Activated CD4-positive, alpha-beta T cell treated with anti-CD3 and anti-CD28 coated beads, Interleukin-2, amount 10 ng/mL, durations not matched to agents 7 days and 5 days (primary cell): ENCODE results near the gene MAPKAPK3. TPM values are rescaled to one million over a fixed set of nuclear protein-coding genes. Genes with fewer than 3 reads are reported as not detected.

Source experiments
- CTCF ChIA-PET: fragments of 350-600 bp; sonication (Branson Sonifier 250); formaldehyde crosslinking; loops from one replicate; lab custom pipeline; 2021; ENCODE audit warnings: antibody characterized with exemption; lab: Charles Lee
- POLR2A ChIA-PET: fragments of 350-600 bp; sonication (Branson Sonifier 250); formaldehyde crosslinking; loops from one replicate; lab custom pipeline; 2021; ENCODE audit warnings: antibody characterized with exemption; lab: Charles Lee
- DNase-seq: peaks from one replicate; pipeline ENCODE4 v3.0.0-alpha.2; 2020
- H3K27ac Mint-ChIP-seq: one replicate; pipeline ENCODE4 v1.8.0; 2021; ENCODE audit warnings: mild to moderate bottlenecking, moderate library complexity, mixed read lengths
- H3K27me3 Mint-ChIP-seq: one replicate; pipeline ENCODE4 v1.8.0; 2021; ENCODE audit warnings: mixed read lengths
- H3K36me3 Mint-ChIP-seq: one replicate; pipeline ENCODE4 v1.8.0; 2021; ENCODE audit warnings: low read depth, mixed read lengths
- H3K4me1 Mint-ChIP-seq: one replicate; pipeline ENCODE4 v1.8.0; 2021; ENCODE audit warnings: mixed read lengths
- H3K4me3 Mint-ChIP-seq: one replicate; pipeline ENCODE4 v1.8.0; 2021; ENCODE audit warnings: mild to moderate bottlenecking, moderate library complexity, mixed read lengths
- H3K9me3 Mint-ChIP-seq: one replicate; pipeline ENCODE4 v1.8.0; 2021; ENCODE audit warnings: mixed read lengths
- total RNA-seq, 2 experiments: library from RNA; stranded (reverse); gene quantifications; one replicate each; pipeline ENCODE4 v1.2.3, GENCODE V29; 2021

Gene MAPKAPK3
- total RNA-seq, 2 experiments from 2014 or later: 135 to 140 TPM

DNA sequence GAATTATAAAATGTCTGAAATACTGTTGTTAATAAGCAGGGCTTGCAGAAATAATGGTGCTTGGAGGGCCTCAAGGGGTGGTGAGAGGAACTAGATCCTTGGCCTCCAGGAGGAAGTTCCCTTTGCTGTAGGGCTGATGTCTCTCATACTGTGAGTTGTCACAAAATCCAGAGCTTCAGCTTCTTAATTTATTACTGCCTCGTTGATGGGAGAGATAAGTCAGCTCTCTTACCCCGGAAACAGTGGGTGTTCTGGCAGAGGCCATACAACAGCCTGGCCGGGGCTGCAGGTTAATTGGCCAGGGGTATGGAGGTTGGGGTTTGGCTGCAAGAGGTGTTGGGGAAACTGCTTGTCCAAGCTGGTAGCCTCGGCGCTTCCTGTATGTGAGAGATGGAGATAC is 15.5 kb downstream of the MAPKAPK3 start:
- CTCF ChIA-PET: interaction anchor here (0.8 to 5.8 kb wide), 7 partner anchors 9 to 740 kb away, joined by 3 to 33 read pairs (median 6); partner anchors contain the start of gene MAPKAPK3

DNA sequence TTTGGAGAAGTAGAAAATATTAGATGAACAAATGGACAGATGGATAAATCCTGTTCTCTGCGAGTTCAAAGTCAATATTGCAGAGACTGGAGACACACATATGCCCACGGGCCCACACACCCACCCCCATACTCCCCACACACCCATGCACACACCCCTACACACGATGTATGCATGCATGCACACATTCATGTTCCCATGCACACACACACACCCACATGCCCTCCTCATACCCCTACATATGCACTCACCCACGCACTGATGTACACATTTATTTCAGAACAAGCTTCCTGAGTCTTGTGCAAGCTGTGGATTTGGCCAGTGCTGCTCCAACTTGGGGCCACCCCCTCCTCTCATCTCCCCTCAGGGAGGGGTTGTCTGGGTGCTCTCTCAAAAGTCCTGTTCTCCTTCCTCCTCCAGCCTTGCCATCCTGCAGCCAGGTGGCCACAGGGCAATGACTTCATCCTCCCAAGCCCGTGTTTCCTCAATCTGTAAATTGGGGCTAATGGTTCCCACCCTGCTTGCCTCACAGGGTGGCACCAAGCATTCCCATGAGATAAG is 16.4 kb downstream of the MAPKAPK3 start:
- POLR2A ChIA-PET: no interaction called here
- H3K36me3 Mint-ChIP-seq: peaks cover 44% of the 10 kb centered on the region

More for the DNA sequence above, 15.5 kb downstream of the MAPKAPK3 start:
- no peak for DNase-seq
- Mint-ChIP-seq H3K4me1 (peaks cover 90% of the 10 kb centered on the region), H3K36me3 (peaks cover 46% of the 10 kb centered on the region), H3K9me3 (no peaks in the 10 kb centered on the region), H3K4me3 (no peak overlapping the region), H3K27ac (peak overlapping the region; percentile 82), H3K27me3 (no peaks in the 10 kb centered on the region)
- POLR2A ChIA-PET: interaction anchor here (1.3 kb wide), 1 partner anchor 12 kb away, joined by 3 read pairs; no protein-coding TSS in a partner anchor

DNA sequence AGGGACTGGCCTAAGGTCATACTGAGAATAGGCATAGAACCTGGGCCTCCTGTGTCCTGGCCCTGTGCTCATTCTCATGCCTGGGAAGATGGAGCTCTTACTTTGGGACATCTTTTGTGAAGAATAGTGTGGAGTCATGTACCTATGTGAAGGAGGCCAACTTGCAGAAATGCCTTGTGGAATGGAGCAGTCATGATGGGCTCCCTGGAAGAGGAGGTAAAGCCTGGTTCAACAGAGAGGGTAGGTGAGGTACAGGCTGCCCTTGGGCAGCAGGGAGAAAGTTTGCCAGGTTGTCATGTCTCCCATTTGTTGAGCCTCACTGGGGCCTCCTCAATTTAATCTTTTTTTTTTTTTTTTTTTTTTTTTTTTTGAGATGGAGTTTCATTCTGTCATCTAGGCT is 18.1 kb downstream of the MAPKAPK3 start:
- H3K27ac Mint-ChIP-seq: no peak overlapping the region
- ChIA-PET CTCF (interaction anchor here (0.6 to 1.9 kb wide), 4 partner anchors 9 to 63 kb away, joined by 3 to 6 read pairs (median 4); no protein-coding TSS in a partner anchor), POLR2A (no interaction called here)
- peaks cover 39% of the 10 kb centered on the region for H3K36me3 Mint-ChIP-seq
- no peaks in the 10 kb centered on the region for H3K27me3 Mint-ChIP-seq
- H3K4me3 Mint-ChIP-seq: no peak overlapping the region
- H3K4me1 Mint-ChIP-seq: peaks cover 79% of the 10 kb centered on the region
- DNase-seq: no peak
- H3K9me3 Mint-ChIP-seq: no peaks in the 10 kb centered on the region

More for the DNA sequence above, 16.4 kb downstream of the MAPKAPK3 start:
- H3K27me3 Mint-ChIP-seq: no peaks in the 10 kb centered on the region
- peaks cover 90% of the 10 kb centered on the region for H3K4me1 Mint-ChIP-seq
- peak overlapping the region; percentile 82 for H3K27ac Mint-ChIP-seq
- CTCF ChIA-PET: interaction anchor here (0.7 to 2.7 kb wide), 5 partner anchors 10 to 62 kb away, joined by 3 to 6 read pairs (median 6); no protein-coding TSS in a partner anchor
- no peaks in the 10 kb centered on the region for H3K9me3 Mint-ChIP-seq
- H3K4me3 Mint-ChIP-seq: no peak overlapping the region
- no peak for DNase-seq

DNA sequence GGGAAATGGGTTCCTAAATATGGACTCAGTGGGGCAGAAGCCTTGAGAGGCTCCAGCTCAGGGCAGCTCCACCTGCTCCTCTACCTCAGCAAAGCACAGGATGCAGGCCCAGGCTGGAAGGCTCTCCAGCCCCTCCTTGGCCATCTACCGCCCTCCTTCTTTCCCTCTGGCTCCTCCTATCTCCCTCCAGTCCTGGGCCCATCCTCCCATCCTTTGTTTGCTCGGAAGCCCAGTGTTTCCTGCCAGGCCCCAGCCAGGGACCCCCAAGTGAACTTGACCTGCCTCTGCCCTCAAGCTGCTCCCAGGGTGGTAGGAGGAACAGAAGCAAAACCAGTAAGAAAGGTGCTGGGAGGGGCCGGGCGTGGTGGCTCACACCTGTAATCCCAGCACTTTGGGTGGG is 20.1 kb downstream of the MAPKAPK3 start:
- Mint-ChIP-seq H3K27ac (peak overlapping the region; percentile 71), H3K36me3 (peaks cover 38% of the 10 kb centered on the region), H3K27me3 (no peaks in the 10 kb centered on the region), H3K9me3 (no peaks in the 10 kb centered on the region), H3K4me3 (no peak overlapping the region), H3K4me1 (peaks cover 60% of the 10 kb centered on the region)
- ChIA-PET POLR2A (no interaction called here), CTCF (interaction anchor here (0.7 to 2.1 kb wide), 4 partner anchors 16 to 1816 kb away, joined by 3 to 8 read pairs (median 4); no protein-coding TSS in a partner anchor)
- DNase-seq: no peak

DNA sequence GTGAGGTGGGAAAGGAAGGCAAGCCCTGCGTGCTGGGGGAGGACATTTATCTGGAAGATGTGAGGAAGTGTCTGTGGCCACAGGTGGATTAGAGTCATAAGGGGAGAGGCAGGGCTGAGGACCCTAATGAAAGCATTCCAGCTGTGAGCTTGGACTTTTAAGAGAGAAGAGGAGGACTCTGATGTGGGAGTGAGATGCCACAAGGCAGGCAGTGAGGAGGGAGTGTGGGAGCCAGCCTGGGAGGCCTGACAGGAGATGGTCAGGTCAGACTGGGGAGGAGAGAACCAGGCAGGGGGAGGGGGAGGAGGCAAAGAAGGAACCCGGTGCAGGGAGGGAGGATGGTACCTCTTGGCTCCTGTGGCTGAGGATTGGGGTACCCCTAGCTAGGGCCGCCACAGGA is 21.0 kb downstream of the MAPKAPK3 start:
- POLR2A ChIA-PET: interaction anchor here (0.6 kb wide), 1 partner anchor 67 kb away, joined by 5 read pairs; no protein-coding TSS in a partner anchor
- H3K36me3 Mint-ChIP-seq: peaks cover 35% of the 10 kb centered on the region
- CTCF ChIA-PET: interaction anchor here (0.8 to 2.1 kb wide), 2 partner anchors 15 to 22 kb away, joined by 3 to 8 read pairs; no protein-coding TSS in a partner anchor

DNA sequence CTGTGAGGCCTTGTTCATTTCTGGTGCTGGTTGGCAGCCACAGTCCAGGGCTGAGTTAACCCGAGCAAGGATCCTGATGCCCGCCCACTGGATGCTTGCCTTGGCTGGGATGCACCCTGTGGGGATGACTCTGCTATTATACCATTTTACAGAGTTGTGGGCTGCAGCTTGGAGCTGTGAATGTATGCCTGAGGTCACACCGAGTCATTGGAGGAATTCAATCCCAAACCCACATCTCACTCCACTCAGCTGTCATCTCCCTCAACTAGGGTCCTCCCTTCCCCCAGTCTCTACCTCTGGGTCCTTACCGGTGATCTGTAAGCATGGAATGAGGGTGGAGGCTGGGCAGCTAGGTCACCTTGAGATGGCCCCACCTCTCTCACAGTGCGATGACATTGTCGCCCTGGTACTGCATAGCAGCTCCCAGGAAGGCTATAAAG is 22.1 kb downstream of the MAPKAPK3 start:
- H3K27ac Mint-ChIP-seq: no peak overlapping the region
- no peaks in the 10 kb centered on the region for H3K9me3 Mint-ChIP-seq
- no peaks in the 10 kb centered on the region for H3K27me3 Mint-ChIP-seq
- peaks cover 36% of the 10 kb centered on the region for H3K36me3 Mint-ChIP-seq
- H3K4me3 Mint-ChIP-seq: no peak overlapping the region
- H3K4me1 Mint-ChIP-seq: peaks cover 39% of the 10 kb centered on the region
- DNase-seq: no peak
- CTCF ChIA-PET: interaction anchor here (0.8 to 3.3 kb wide), 3 partner anchors 11 to 23 kb away, joined by 3 to 11 read pairs (median 9); partner anchors contain the start of gene MAPKAPK3
- POLR2A ChIA-PET: no interaction called here

More for the DNA sequence above, 21.0 kb downstream of the MAPKAPK3 start:
- Mint-ChIP-seq H3K4me1 (peaks cover 51% of the 10 kb centered on the region), H3K4me3 (no peak overlapping the region), H3K27me3 (no peaks in the 10 kb centered on the region), H3K27ac (peak overlapping the region; percentile 71), H3K9me3 (no peaks in the 10 kb centered on the region)
- DNase-seq: no peak

DNA sequence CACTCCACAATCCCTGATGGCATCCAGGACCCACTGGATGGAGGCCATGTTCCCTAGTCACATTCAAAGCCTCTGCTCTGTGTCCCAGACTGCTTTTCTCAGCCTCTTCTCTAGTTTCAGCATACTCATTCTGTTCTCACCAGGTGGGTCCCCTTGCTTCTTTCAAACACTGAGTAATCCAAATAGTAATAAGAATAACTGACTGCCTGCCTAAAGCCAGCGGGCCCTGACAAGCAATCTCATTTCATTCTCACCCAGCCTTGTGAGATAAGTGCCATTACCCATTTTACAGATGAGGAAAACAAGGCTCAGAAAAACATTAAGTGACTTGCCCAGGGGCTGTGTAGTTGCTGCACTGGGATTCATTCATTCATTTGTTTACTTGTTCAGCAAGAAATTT is 25.4 kb downstream of the MAPKAPK3 start:
- Mint-ChIP-seq H3K36me3 (peaks cover 35% of the 10 kb centered on the region), H3K4me1 (peaks cover 16% of the 10 kb centered on the region), H3K27ac (no peak overlapping the region), H3K27me3 (no peaks in the 10 kb centered on the region), H3K4me3 (no peak overlapping the region), H3K9me3 (no peaks in the 10 kb centered on the region)
- no peak for DNase-seq
- CTCF ChIA-PET: interaction anchor here (3.3 kb wide), 1 partner anchor 14 kb away, joined by 11 read pairs; no protein-coding TSS in a partner anchor
- POLR2A ChIA-PET: interaction anchor here (0.8 kb wide), 1 partner anchor 73 kb away, joined by 3 read pairs; the partner anchor contains the start of gene HEMK1

DNA sequence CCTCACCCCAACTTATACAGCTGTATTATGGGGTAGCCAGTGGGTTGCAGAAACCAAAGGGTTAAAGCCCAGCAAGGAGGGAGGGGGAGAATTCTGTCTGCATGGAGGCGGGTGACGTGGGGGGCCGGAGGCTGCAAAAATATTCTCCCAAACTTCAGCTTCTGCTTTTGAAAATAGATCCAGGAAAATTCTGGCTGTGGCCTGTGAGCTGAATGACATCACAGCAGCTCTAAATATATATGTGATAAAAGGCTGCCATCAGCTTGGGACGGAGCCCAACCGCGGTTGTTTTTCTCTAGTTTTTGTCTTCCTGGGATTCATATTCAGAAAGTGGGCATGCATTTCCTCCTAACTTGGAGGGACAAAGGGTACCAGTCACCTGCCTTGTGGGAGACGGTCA is 27.6 kb downstream of the MAPKAPK3 start:
- ChIA-PET POLR2A (no interaction called here), CTCF (interaction anchor here (1.9 kb wide), 1 partner anchor 28 kb away, joined by 7 read pairs; the partner anchor contains the start of gene MAPKAPK3)
- peaks cover 37% of the 10 kb centered on the region for H3K36me3 Mint-ChIP-seq

DNA sequence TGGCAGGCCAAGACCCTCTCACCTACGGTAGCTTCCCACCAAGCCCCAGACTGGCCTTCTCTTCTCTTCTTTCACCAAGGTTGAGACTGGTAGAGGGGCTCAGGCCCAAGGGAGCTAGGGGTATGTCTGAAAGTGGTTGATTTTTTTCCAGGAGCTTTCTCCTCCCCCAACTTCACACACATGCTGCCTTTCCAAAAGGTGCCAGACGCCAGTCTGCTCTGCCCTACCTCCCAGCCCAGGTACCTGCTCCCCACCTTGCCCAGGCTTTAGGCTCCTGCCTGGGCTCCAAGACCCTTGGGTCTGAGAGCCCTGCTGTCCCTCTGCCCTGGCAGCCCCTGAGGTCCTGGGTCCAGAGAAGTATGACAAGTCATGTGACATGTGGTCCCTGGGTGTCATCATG is 28.4 kb downstream of the MAPKAPK3 start:
- Mint-ChIP-seq H3K27ac (no peak overlapping the region), H3K36me3 (peaks cover 38% of the 10 kb centered on the region), H3K9me3 (no peaks in the 10 kb centered on the region), H3K4me1 (peaks cover under 1% of the 10 kb centered on the region), H3K27me3 (no peaks in the 10 kb centered on the region), H3K4me3 (no peak overlapping the region)
- ChIA-PET POLR2A (no interaction called here), CTCF (interaction anchor here (1.4 to 1.9 kb wide), 2 partner anchors 29 to 74 kb away, joined by 4 to 7 read pairs; partner anchors contain the start of gene MAPKAPK3)
- no peak for DNase-seq

More for the DNA sequence above, 27.6 kb downstream of the MAPKAPK3 start:
- no peak overlapping the region for H3K4me3 Mint-ChIP-seq
- H3K4me1 Mint-ChIP-seq: no peaks in the 10 kb centered on the region
- no peaks in the 10 kb centered on the region for H3K9me3 Mint-ChIP-seq
- H3K27me3 Mint-ChIP-seq: no peaks in the 10 kb centered on the region
- no peak for DNase-seq
- no peak overlapping the region for H3K27ac Mint-ChIP-seq

DNA sequence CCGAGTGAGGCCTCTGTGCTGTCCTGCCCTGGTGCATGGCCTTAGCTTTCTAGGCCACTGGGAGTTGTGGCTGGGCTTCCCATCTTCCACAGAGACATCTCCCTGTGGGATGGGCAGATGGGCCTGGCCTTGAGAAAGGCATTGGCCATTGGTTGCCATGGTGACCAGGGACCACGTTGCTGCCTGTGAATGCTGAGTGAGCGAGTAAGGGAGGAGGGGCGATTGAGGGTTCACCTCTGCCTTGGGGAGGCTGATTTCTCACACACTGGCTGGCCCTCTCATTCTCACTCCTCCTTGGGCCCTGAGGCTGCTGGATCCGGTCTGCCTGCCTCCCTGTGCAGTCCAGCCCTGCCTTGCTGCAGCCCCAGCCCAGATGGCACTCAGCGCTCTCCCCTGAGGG is 31.4 kb downstream of the MAPKAPK3 start:
- ChIA-PET CTCF (interaction anchor here (1.3 kb wide), 1 partner anchor 11 kb away, joined by 3 read pairs; no protein-coding TSS in a partner anchor), POLR2A (no interaction called here)
- H3K9me3 Mint-ChIP-seq: no peaks in the 10 kb centered on the region
- no peaks in the 10 kb centered on the region for H3K27me3 Mint-ChIP-seq
- no peak for DNase-seq
- no peak overlapping the region for H3K27ac Mint-ChIP-seq
- peaks cover 28% of the 10 kb centered on the region for H3K36me3 Mint-ChIP-seq
- peaks cover 8% of the 10 kb centered on the region for H3K4me1 Mint-ChIP-seq
- no peak overlapping the region for H3K4me3 Mint-ChIP-seq

DNA sequence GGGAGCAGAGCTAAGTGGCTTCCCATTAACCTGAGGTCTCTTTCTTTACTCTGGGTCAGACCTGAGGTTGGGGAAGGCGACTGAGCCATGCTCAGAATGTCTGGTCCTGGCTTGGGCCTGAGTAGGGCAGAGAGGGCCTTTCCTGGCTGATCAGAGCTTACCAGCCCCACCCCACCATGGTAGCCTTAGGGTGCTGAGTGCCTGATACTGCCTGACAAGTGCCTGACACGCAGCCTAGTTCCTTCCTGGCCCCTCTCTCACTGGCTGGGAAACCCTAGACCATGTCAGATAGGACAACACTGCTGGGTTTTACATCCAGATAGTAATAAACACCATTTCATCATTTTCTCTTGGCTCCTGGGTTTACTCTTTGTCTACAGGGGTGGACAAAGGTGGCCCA is 32.0 kb downstream of the MAPKAPK3 start:
- Mint-ChIP-seq H3K36me3 (peaks cover 24% of the 10 kb centered on the region), H3K27ac (no peak overlapping the region), H3K4me3 (no peak overlapping the region), H3K9me3 (no peaks in the 10 kb centered on the region), H3K4me1 (peaks cover 12% of the 10 kb centered on the region), H3K27me3 (no peaks in the 10 kb centered on the region)
- CTCF ChIA-PET: interaction anchor here (0.9 to 1.4 kb wide), 6 partner anchors 10 to 34 kb away, joined by 3 to 7 read pairs (median 4); partner anchors contain the start of gene MAPKAPK3
- DNase-seq: no peak
- POLR2A ChIA-PET: no interaction called here

DNA sequence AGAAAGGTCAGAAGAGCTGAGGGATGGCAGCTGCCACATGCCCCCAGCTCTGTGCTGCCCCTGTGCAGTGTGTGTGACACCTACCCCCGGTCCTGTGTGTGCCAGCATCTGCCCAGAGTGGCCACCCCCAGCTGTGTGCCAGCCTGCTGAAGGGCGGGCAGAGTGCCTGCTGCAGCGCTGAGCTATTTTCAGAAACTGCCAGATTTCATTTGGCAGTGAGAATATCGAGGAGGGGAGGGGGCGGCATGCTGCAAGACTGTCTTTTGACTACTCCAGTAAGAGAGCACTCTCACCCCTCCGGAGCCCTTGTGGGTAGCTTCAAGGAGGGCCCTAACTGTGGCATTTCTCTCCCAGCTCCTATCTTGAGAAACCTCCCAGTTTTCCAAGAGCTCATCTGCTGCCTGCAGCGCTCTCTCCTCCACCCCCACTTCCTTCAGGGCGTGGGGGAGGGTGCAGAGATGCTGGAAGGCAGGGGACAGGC is 32.5 kb downstream of the MAPKAPK3 start:
- no peak for DNase-seq
- Mint-ChIP-seq H3K36me3 (peaks cover 19% of the 10 kb centered on the region), H3K4me1 (peaks cover 16% of the 10 kb centered on the region), H3K4me3 (no peak overlapping the region), H3K9me3 (no peaks in the 10 kb centered on the region), H3K27ac (no peak overlapping the region), H3K27me3 (no peaks in the 10 kb centered on the region)
- ChIA-PET POLR2A (no interaction called here), CTCF (interaction anchor here (0.9 to 1.4 kb wide), 6 partner anchors 9 to 34 kb away, joined by 3 to 7 read pairs (median 4); partner anchors contain the start of gene MAPKAPK3)
